ENCODE measurements around the gene HIGD2A.
A peak's percentile ranks its signal among the peaks of the same experiment; 100 is the strongest.

HIGD2A gene

GRCh38 chr5:176389135-176390123, 878 bp downstream of the HIGD2A start:
- no peak for DNase-seq
- Histone ChIP-seq H3K4me1 (no peaks in the 10 kb centered on the region), H3K27me3 (no peaks in the 10 kb centered on the region), H3K36me3 (peaks cover 65% of the 10 kb centered on the region), H3K4me3 (ENCODE audit: low read depth, low read length) (peak overlapping the region; percentile 100), H3K9me3 (no peaks in the 10 kb centered on the region)
- no peak for TF ChIP-seq CTCF (IDR thresholded peaks at IDR 0.05; ENCODE audit: low read depth, low read length)

- DNase-seq: no peak
- H3K4me3 ChIP-seq (ENCODE audit: low read depth, low read length): no peak overlapping the region
- no peaks in the 10 kb centered on the region for H3K9me3 ChIP-seq
- H3K27me3 ChIP-seq: no peaks in the 10 kb centered on the region
- peaks cover 45% of the 10 kb centered on the region for H3K36me3 ChIP-seq
- peak; percentile 13; the same call in 1 of the 2 replicates for TF ChIP-seq CTCF (IDR thresholded peaks at IDR 0.05; ENCODE audit: low read depth, low read length)
- H3K4me1 ChIP-seq: peaks cover 4% of the 10 kb centered on the region; the same call in 1 of the 2 replicates
Observed at GRCh38 chr5:176391479-176391878, 2.9 kb downstream of the HIGD2A start.

- DNase-seq: no peak
- no peak for TF ChIP-seq CTCF (IDR thresholded peaks at IDR 0.05; ENCODE audit: low read depth, low read length)
- Histone ChIP-seq H3K4me1 (peaks cover 9% of the 10 kb centered on the region; the same call in 1 of the 2 replicates), H3K9me3 (no peaks in the 10 kb centered on the region), H3K4me3 (ENCODE audit: low read depth, low read length) (no peak overlapping the region), H3K27me3 (no peaks in the 10 kb centered on the region), H3K36me3 (peaks cover 42% of the 10 kb centered on the region)
Observed at GRCh38 chr5:176391999-176392398, 3.4 kb downstream of the HIGD2A start.

DNA sequence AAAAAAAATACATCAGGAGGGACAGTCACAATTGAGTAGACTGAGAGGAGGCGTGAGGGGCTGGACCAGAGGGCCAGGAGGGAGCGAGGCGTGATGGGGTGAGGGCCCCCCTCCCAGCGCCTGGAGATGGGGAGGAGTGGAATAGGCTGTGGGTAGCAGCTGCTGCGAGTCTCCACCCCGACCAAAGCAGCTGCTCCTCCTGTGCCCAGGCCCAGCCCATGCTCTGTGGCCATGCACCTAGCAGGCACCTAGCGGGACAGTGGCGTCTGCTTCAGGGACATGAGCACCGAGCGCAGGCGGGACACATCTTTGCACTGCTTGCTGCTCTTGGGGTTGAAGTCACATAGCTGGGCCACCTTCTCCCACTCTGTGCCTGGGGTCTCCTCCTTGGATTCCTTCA, 4.0 kb downstream of the HIGD2A start:
- Histone ChIP-seq H3K4me1 (peaks cover 9% of the 10 kb centered on the region; the same call in 1 of the 2 replicates), H3K4me3 (ENCODE audit: low read depth, low read length) (no peak overlapping the region), H3K36me3 (peaks cover 37% of the 10 kb centered on the region), H3K27me3 (no peaks in the 10 kb centered on the region), H3K9me3 (no peaks in the 10 kb centered on the region)
- DNase-seq: no peak
- TF ChIP-seq CTCF (IDR thresholded peaks at IDR 0.05; ENCODE audit: low read depth, low read length): no peak

GRCh38 chr5:176394096-176394495, 5.5 kb downstream of the HIGD2A start:
- no peaks in the 10 kb centered on the region for H3K27me3 ChIP-seq
- no peaks in the 10 kb centered on the region for H3K9me3 ChIP-seq
- no peak for DNase-seq
- H3K4me1 ChIP-seq: peaks cover 9% of the 10 kb centered on the region; the same call in 1 of the 2 replicates
- no peak for TF ChIP-seq CTCF (IDR thresholded peaks at IDR 0.05; ENCODE audit: low read depth, low read length)
- peaks cover 33% of the 10 kb centered on the region for H3K36me3 ChIP-seq
- no peak overlapping the region for H3K4me3 ChIP-seq (ENCODE audit: low read depth, low read length)
